ENCODE data around the gene KRT82.

KRT82 gene

GRCh38 chr12:52435659-52435999, 29.5 kb upstream of the KRT82 start:
- DNase-seq (ENCODE audit: low spot score), result no peak

DNA sequence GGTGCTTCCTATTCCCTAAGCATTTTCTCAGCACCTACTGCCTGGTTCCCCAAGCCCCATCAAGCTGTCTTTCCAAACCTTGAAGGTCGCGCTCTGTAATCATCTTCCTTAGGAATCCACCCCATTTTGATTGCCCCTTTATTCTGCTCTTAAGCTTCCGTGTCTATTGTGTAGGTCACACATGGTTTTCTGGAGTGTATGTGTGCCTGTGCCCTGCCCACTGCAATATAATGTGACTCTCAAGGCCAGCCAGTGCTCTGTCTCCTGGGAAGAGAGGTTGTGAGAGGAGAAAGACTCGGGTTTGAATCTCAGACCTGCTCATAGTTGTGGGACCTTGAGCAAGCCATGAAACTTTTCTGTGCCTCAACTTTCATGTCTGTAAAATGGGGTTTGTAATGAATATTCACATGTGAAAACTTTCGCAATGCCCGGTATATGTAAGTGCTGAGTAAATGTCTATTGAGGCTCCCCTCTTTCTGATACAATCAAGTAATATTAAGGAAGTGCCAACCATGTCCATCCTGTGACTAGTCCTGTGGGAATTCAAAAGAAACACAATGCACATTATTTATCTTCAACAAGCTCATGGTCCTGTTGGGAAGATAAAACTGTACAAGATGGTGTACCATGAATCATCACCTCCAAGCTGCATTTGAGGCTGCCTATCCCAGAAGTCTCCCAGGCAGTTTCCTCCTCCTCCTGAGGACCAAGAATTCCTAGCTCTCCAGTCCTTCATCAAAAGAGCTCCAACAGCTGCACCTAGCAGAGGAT, 28.8 kb upstream of the KRT82 start:
- DNase-seq (ENCODE audit: low spot score), result no peak

DNA sequence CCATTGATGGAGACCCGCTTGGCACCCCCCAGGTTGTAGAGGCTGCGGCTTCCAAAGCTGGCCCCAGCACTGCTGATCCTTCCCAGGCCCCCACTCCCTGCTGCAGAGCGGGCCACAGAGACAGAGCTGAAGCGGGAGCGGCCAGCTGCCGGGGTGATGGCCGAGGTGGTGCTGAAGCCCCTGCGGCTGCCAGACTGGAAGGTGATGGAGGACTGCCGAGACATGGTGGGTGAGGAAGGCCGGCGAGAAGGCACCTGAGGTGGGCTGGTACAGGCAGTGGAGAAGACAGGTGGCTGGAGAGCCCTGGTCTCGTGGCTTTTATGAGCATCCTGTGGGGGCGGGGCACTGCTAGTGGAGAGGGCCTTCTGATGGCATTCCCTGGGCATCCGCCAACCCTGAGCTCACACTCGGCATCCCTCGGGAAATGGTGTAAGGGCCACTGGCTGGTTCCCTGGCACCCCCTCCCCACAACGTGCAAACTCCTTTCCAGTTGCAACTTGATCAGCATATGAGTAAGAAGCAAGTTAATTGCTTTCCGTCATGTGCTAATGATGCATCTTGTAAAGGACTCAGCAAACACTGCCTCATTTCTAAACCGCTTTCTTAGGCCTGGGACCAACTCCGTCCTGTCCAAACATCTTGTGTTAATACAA, 28.1 kb upstream of the KRT82 start, which contains the start of gene KRT75:
Gene KRT75 (minus strand): TSS at position 291 of the 653 bp plus-strand sequence. CDS start 67 bp downstream, at position 224.
- DNase-seq (ENCODE audit: low spot score), result no peak

DNA sequence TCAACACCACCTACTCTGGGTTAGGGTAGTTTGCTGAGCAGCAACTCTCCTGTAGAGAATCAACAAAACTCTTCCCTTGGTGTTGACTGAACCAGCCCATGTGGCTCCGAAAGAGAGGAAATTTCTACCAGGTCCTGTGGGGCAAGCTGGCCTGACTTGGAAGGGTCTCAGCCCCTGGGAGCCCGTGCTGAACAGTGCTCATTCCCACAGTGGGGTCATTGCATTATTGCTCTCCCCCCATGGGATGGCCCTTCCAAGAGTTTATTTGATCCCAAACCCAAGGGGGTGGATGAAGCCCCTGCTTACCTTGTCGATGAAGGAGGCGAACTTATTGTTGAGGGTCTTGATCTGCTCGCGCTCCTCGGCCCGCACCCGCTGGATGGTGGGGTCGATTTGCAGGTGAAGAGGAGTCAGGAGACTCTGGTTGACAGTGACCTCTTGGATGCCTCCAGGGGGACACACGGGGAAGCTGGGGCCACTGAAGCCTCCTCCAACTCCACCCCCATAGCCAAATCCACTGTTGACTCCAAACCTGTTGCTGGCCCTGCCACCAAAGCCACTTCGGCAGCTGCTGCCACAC, 27.5 kb upstream of the KRT82 start:
- no peak for DNase-seq (ENCODE audit: low spot score)

GRCh38 chr12:52432559-52433207, 26.5 kb upstream of the KRT82 start:
- no peak for DNase-seq (ENCODE audit: low spot score)

- no peak for DNase-seq (ENCODE audit: low spot score)
Observed at GRCh38 chr12:52428121-52428520, 22.0 kb upstream of the KRT82 start.

- no peak for DNase-seq (ENCODE audit: low spot score)
Observed at GRCh38 chr12:52427083-52427482, 20.9 kb upstream of the KRT82 start.

DNA sequence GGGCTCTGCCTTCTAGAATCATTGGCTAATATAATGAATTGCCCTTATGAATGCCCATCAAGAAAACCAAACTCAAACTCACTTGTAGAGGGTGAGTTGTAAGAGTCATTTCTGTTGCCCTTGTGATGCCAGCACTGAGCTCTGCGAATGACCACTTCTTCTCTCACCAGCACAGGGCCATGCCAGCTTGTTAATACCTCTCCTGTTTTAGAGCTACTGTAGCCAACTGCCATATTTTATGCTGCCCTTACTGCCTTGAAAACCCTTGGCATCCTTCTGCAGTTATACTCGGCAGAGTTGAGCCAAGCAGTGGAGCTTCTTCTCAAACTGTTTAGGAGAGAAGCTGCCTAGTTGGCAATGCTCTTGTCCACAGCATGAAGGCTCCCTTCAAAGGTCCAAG, 19.9 kb upstream of the KRT82 start:
- DNase-seq (ENCODE audit: low spot score), result no peak

DNA sequence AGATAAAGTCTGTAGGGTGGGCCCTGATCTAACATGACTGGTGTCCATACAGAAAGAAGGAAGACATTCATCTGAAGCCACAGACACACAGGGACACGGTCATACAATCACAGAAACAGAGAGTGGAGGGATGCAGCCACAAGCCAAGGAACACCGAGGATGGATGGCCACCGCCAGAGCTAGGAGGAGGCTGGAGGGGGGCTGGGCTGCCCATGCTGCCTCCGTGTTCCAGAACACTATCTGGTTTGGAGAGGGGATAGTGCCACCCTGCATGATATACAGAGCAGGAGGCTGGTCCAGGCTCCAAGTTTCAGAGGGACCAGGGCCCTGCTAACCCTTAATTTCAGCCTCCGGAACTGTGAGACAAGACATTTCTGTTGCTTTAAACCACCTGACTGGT, 19.3 kb upstream of the KRT82 start:
- no peak for DNase-seq (ENCODE audit: low spot score)

GRCh38 chr12:52423661-52424500, 17.7 kb upstream of the KRT82 start:
- no peak for DNase-seq (ENCODE audit: low spot score)

DNA sequence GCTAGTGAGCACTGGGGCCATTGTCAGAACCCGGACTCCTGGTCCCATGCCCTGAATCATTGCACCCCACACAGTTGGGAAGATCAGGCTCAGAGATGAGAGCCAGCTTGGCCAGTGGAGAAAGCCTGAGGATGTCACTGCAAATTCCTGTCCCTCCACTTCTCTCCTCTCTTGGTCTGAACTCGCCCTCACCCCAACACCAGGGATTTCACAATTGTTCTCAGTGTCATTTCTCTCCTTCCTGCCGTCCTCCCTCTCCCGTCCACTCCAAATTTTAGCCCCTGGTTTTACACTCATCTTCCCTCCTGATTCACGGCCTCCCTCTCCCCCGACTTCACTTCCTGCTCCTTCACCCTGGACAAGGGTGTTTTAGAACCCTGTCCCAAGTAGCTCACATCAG, 16.9 kb upstream of the KRT82 start:
- DNase-seq (ENCODE audit: low spot score), result no peak

DNA sequence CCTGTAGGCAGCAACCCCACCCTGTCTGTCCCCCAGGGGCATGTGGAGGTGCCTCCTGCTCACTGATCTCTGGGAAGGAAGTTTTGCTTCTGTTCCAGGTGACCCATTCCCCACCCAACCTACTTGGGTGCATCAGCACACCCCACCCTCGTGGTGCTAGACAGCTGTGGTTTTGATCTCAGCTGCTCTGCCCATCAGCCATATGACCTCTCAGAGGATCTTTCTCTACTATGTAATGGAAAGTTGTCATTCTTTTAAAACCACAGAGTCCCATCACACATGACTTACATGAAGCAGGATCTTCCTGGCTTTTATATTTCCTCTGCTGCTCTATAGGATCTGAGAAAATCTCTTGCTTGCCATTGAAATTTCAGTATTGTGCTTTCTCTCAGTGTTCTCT, 13.5 kb upstream of the KRT82 start:
- no peak for DNase-seq (ENCODE audit: low spot score)

DNA sequence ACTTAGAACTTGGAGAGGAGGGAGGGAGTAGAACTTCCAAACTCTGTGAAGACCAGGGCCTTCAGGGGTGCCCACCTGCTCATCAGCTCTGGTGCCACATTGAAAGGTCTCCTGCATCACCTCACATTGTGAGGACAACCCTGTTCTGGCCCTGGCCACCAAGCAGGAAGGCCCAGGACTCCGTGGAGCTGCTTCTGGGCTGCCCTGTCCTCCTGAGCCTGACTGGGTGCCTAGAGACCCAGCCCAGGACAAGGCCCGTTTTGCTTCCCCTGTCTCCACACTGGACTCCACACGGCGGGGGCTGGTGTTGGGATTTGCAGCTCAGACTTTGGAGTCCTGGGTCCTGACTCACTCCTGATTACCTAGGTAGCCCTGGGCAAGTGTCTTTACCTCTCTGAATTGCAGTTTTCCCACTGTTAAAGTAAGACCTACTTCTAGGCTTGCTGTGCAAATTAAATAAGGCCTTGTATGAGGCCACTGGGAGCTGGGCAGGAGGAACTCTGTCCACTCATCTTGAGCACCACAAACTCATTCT, 12.5 kb upstream of the KRT82 start:
- no peak for DNase-seq (ENCODE audit: low spot score)

GRCh38 chr12:52417740-52418139, 11.6 kb upstream of the KRT82 start:
- DNase-seq (ENCODE audit: low spot score), result no peak

- DNase-seq (ENCODE audit: low spot score), result no peak
Observed at GRCh38 chr12:52416795-52417194, 10.7 kb upstream of the KRT82 start.

DNA sequence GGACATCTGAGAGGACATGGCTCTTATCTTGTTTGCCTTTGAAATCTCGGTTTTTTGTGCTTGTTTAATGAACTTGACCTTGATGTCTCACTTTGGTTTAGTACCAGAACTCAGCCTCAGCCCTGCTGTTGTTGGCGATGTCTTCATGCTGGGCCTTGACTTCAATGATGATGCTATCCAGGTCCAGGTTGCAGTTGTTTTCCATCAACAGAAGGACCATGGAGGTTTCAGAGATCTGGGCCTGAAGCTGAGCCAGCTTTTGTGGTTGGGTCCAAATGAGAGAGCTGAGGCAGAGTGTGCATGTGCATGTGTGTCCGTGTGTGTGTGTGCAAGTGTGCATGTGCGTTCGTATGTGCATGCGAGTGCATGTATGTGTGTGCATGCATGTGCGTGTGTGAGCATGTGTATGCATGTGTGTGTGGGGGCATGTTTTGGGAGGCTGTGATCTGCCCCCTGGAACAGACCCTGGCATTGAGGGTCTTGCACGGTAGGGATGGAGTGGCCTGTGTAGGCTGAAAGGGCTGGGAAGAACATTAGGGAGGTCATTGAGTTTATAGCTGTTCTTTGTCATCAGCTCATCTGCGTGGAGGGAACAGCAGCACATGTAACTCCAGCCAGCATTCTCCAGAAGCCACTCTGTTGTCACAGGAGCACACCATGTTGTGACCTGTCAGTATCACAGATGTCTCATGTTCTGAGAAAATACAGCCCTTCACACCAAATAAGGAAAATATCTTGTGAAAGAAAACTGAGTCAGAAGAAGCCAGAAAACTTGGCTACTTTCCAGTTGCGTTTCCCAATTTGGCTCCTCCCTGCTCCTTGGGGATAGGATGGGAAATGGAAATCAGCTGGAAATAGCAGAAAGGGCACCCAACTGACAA, 10.0 kb upstream of the KRT82 start:
- DNase-seq (ENCODE audit: low spot score), result no peak

- DNase-seq (ENCODE audit: low spot score), result no peak
Observed at GRCh38 chr12:52414936-52415335, 8.8 kb upstream of the KRT82 start.

- DNase-seq (ENCODE audit: low spot score), result no peak
Observed at GRCh38 chr12:52413782-52414345, 7.7 kb upstream of the KRT82 start.

DNA sequence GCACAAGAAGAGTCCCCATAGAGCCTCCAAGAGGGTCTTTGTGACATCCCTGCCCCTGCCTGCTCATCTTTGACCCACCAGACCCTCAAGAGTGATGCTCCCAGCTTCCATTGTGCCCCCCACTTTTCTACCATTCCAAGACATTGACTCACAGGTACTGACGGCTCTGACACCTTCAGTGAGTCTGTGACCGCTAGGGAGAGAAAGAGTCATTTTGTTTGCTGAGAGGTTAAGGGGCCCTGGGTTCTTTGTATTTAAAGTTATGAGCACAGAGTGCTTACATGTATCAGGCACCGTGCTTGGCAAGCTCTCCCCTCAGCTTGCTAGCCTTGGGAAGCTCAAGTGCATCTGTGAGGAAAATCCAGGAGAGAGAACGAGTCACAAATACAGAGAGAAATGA, 7.1 kb upstream of the KRT82 start:
- DNase-seq (ENCODE audit: low spot score), result no peak

DNA sequence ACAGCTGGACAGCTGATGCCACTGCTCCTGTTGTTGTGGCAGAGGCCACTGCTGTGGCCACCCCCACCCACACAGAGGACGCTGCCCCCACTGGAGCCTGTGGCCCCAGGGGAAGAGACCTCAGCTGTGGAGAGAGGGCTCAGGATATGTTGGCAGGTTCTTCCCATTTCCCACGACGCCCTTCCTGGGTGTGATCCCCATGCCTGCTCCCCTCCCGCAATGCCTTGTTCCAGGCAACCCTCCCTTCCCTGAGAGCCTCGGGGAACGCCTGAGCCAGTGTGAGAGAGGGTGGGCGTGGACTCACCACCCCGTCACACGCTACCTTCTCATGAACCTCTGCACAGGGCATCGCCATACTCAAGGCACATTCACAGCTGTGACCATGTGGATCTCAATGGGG, 5.7 kb upstream of the KRT82 start:
- DNase-seq (ENCODE audit: low spot score), result no peak

All from globus pallidus (tissue), 1 donor.